GM12892 (cell line): ENCODE measurements around the gene NOS1.

ENCODE experiments used
- POLR2A ChIP-seq: IDR thresholded peaks from 2 replicates; pipeline ENCODE4 v1.6.1; 2011; ENCODE audit warnings: low read depth, low read length, control low read depth
- POLR2AphosphoS5 ChIP-seq: IDR thresholded peaks from 2 replicates; pipeline ENCODE4 v1.6.1; 2011; ENCODE audit warnings: low read depth, low read length, control low read depth
- TAF1 ChIP-seq: IDR thresholded peaks from 2 replicates; pipeline ENCODE4 v1.6.1; 2011; ENCODE audit warnings: low read depth, mild to moderate bottlenecking, control low read depth, low read length, borderline replicate concordance

GRCh38 chr12:117189725-117190209, 171.7 kb downstream of the NOS1 start:
- TF ChIP-seq POLR2AphosphoS5, result no peak
- no peak for TF ChIP-seq POLR2A
- no peak for TF ChIP-seq TAF1
